ENCODE data around the gene CNNM3. TPM values are rescaled to one million over a fixed set of nuclear protein-coding genes. Genes with fewer than 3 reads are reported as not detected.

CNNM3 gene
- total RNA-seq, 1 donor from 2014 or later = 16.5 TPM

- TF ChIP-seq POLR2AphosphoS5 (IDR thresholded peaks at IDR 0.05; ENCODE audit: insufficient read depth in 1 of 2, low read depth in 1 of 2) = no peak
- no peak for TF ChIP-seq POLR2A (IDR thresholded peaks at IDR 0.05)
- TF ChIP-seq CTCF (IDR thresholded peaks at IDR 0.05) = no peak
- Histone ChIP-seq H3K36me3 (peaks cover 0 to 72% of the 10 kb centered on the region in 2 donors), H3K27ac (no peak overlapping the region), H3K27me3 (no peaks in the 10 kb centered on the region), H3K4me3 (no peak overlapping the region), H3K9me3 (no peaks in the 10 kb centered on the region), H3K4me1 (peaks cover 12% of the 10 kb centered on the region)
- no peak for DNase-seq (ENCODE audit: extremely low spot score in 2 of 2)
- intact Hi-C loops (cut with DNase I) = no loop called here
These were observed 14.0 kb downstream of the CNNM3 start for GRCh38 chr2:96830044-96830562.

- Histone ChIP-seq H3K9me3 (no peaks in the 10 kb centered on the region), H3K4me1 (peaks cover 12% of the 10 kb centered on the region), H3K27me3 (no peaks in the 10 kb centered on the region), H3K27ac (no peak overlapping the region), H3K4me3 (no peak overlapping the region), H3K36me3 (peaks cover 0 to 66% of the 10 kb centered on the region in 2 donors)
- intact Hi-C loops (cut with DNase I) = no loop called here
- TF ChIP-seq POLR2A (IDR thresholded peaks at IDR 0.05) = no peak
- no peak for TF ChIP-seq POLR2AphosphoS5 (IDR thresholded peaks at IDR 0.05; ENCODE audit: insufficient read depth in 1 of 2, low read depth in 1 of 2)
- no peak for DNase-seq (ENCODE audit: extremely low spot score in 2 of 2)
These were observed 15.6 kb downstream of the CNNM3 start for GRCh38 chr2:96831679-96832078.

- TF ChIP-seq POLR2AphosphoS5 (IDR thresholded peaks at IDR 0.05; ENCODE audit: insufficient read depth in 1 of 2, low read depth in 1 of 2) (no peak), POLR2A (IDR thresholded peaks at IDR 0.05) (no peak), CTCF (IDR thresholded peaks at IDR 0.05) (no peak)
- Histone ChIP-seq H3K4me3 (no peak overlapping the region), H3K9me3 (no peaks in the 10 kb centered on the region), H3K27ac (no peak overlapping the region), H3K4me1 (peaks cover 12% of the 10 kb centered on the region), H3K36me3 (peaks cover 0 to 59% of the 10 kb centered on the region in 2 donors), H3K27me3 (no peaks in the 10 kb centered on the region)
- no peak for DNase-seq (ENCODE audit: extremely low spot score in 2 of 2)
- intact Hi-C loops (cut with DNase I) = no loop called here
These were observed 16.3 kb downstream of the CNNM3 start for GRCh38 chr2:96832408-96832753.

GRCh38 chr2:96832754-96833507 is 16.9 kb downstream of the CNNM3 start:
- Histone ChIP-seq H3K27me3 (no peaks in the 10 kb centered on the region), H3K4me1 (peaks cover 12% of the 10 kb centered on the region), H3K9me3 (no peaks in the 10 kb centered on the region), H3K36me3 (peaks cover 0 to 53% of the 10 kb centered on the region in 2 donors), H3K27ac (no peak overlapping the region), H3K4me3 (no peak overlapping the region)
- intact Hi-C loops (cut with DNase I) = no loop called here
- TF ChIP-seq POLR2A (IDR thresholded peaks at IDR 0.05) = no peak
- peak in 1 of 2 donors; percentile 5 for TF ChIP-seq POLR2AphosphoS5 (IDR thresholded peaks at IDR 0.05; ENCODE audit: insufficient read depth in 1 of 2, low read depth in 1 of 2)
- no peak for DNase-seq (ENCODE audit: extremely low spot score in 2 of 2)

GRCh38 chr2:96835830-96836229 is 19.8 kb downstream of the CNNM3 start:
- Histone ChIP-seq H3K4me1 (peaks cover 27% of the 10 kb centered on the region), H3K36me3 (peaks cover 0 to 27% of the 10 kb centered on the region in 2 donors), H3K9me3 (no peaks in the 10 kb centered on the region), H3K27me3 (no peaks in the 10 kb centered on the region), H3K27ac (no peak overlapping the region), H3K4me3 (no peak overlapping the region)
- no peak for TF ChIP-seq POLR2A (IDR thresholded peaks at IDR 0.05)
- no peak for TF ChIP-seq CTCF (IDR thresholded peaks at IDR 0.05)
- no peak for TF ChIP-seq POLR2AphosphoS5 (IDR thresholded peaks at IDR 0.05; ENCODE audit: insufficient read depth in 1 of 2, low read depth in 1 of 2)
- intact Hi-C loops (cut with DNase I) = no loop called here
- no peak for DNase-seq (ENCODE audit: extremely low spot score in 2 of 2)

GRCh38 chr2:96837575-96837974 is 21.5 kb downstream of the CNNM3 start:
- Histone ChIP-seq H3K27me3 (no peaks in the 10 kb centered on the region), H3K4me3 (no peak overlapping the region), H3K9me3 (no peaks in the 10 kb centered on the region), H3K4me1 (peaks cover 22% of the 10 kb centered on the region), H3K36me3 (peaks cover 0 to 11% of the 10 kb centered on the region in 2 donors), H3K27ac (no peak overlapping the region)
- intact Hi-C loops (cut with DNase I) = no loop called here
- TF ChIP-seq CTCF (IDR thresholded peaks at IDR 0.05) (no peak), POLR2A (IDR thresholded peaks at IDR 0.05) (no peak)
- no peak for DNase-seq (ENCODE audit: extremely low spot score in 2 of 2)
